Caco-2 (cell line): ENCODE measurements around the gene NFE2. TPM values are rescaled to one million over a fixed set of nuclear protein-coding genes. Genes with fewer than 3 reads are reported as not detected.
A peak's percentile ranks its signal among the peaks of the same experiment; 100 is the strongest.
"Not testable (repeated sequence)": the region's sequence is repeated elsewhere in the genome, so short reads cannot be mapped to it uniquely, and the experiment has no call there.

ENCODE experiments used
- BruUV-seq: library from RNA; stranded (reverse); fragments of 400-500 nt; replicated peaks from 2 replicates; lab custom pipeline; 2021; lab: Mats Ljungman, UMichigan
- CTCF ChIA-PET: fragments of 300-600 bp; sonication (Branson Sonifier 250); formaldehyde crosslinking; loops from one replicate; lab custom pipeline; 2022; ENCODE audit warnings: antibody characterized with exemption; lab: Charles Lee
- POLR2A ChIA-PET: fragments of 300-600 bp; sonication (Branson Sonifier 250); formaldehyde crosslinking; loops from one replicate; lab custom pipeline; 2022; ENCODE audit warnings: antibody characterized with exemption; lab: Charles Lee
- DNase-seq, 2 experiments: peaks; one replicate each; pipeline versions ENCODE4 v3.0.0 to v3.0.0-alpha.2; 2020 to 2022
- H3K27me3 ChIP-seq: replicated peaks from 2 replicates; pipeline ENCODE4 v1.6.0; 2011; ENCODE audit warnings: low read length; ENCODE audit not compliant: control insufficient read depth, insufficient read depth
- H3K36me3 ChIP-seq: 2 replicates; pipeline ENCODE4 v1.5.1; 2011; ENCODE audit warnings: low read length; ENCODE audit not compliant: control insufficient read depth, insufficient read depth
- H3K4me1 ChIP-seq: fragments of 250-450 bp; sonication (Bioruptor Pico); 2 replicates; pipeline ENCODE4 v1.5.1; 2020; ENCODE audit warnings: mild to moderate bottlenecking
- H3K4me3 ChIP-seq: 2 replicates; pipeline ENCODE4 v1.5.1; 2011; ENCODE audit warnings: low read depth, mild to moderate bottlenecking, control low read depth, low read length
- H3K9me3 ChIP-seq: fragments of 250-450 bp; sonication (Bioruptor Pico); 2 replicates; pipeline ENCODE4 v1.5.1; 2020; ENCODE audit warnings: mild to moderate bottlenecking, moderate library complexity
- H3K27ac Mint-ChIP-seq: one replicate; pipeline ENCODE4 v1.8.0; 2022; ENCODE audit warnings: mixed read lengths; ENCODE audit not compliant: unreplicated experiment
- H3K27me3 Mint-ChIP-seq: one replicate; pipeline ENCODE4 v1.8.0; 2022; ENCODE audit warnings: mixed read lengths; ENCODE audit not compliant: insufficient read depth, unreplicated experiment
- H3K36me3 Mint-ChIP-seq: one replicate; pipeline ENCODE4 v1.8.0; 2022; ENCODE audit warnings: mild to moderate bottlenecking, mixed read lengths; ENCODE audit not compliant: insufficient read depth, unreplicated experiment
- H3K4me1 Mint-ChIP-seq: one replicate; pipeline ENCODE4 v1.8.0; 2022; ENCODE audit warnings: low read depth, mixed read lengths; ENCODE audit not compliant: unreplicated experiment
- H3K4me3 Mint-ChIP-seq: one replicate; pipeline ENCODE4 v1.8.0; 2022; ENCODE audit warnings: mild to moderate bottlenecking, moderate library complexity, mixed read lengths; ENCODE audit not compliant: unreplicated experiment
- H3K9me3 Mint-ChIP-seq: one replicate; pipeline ENCODE4 v1.8.0; 2022; ENCODE audit warnings: mixed read lengths; ENCODE audit not compliant: unreplicated experiment
- intact Hi-C: fragments of 100-400 bp; cut with micrococcal nuclease; formaldehyde crosslinking; loops from one replicate; pipeline ENCODE4 v1.10.0; 2022; ENCODE audit not compliant: unreplicated experiment
- total RNA-seq: library from RNA; stranded (reverse); gene quantifications from 2 replicates; pipeline ENCODE4 v1.2.3, GENCODE V29; 2022
- TF ChIP-seq, protein P1 (sequence below), 2 experiments: fragments of 200-600 bp in 1 of 2; IDR thresholded peaks; 1 replicate in 1 of 2; 2 replicates in 1 of 2; pipeline versions ENCODE4 v1.5.1 to v1.8.0; 2011 to 2022; ENCODE audit warnings: antibody characterized with exemption in 1 of 2, control low read depth in 1 of 2, inconsistent platforms in 1 of 2, low read depth in 1 of 2, low read length in 1 of 2, mild to moderate bottlenecking in 1 of 2, moderate library complexity in 1 of 2; ENCODE audit not compliant: insufficient read depth in 1 of 2, severe bottlenecking in 1 of 2, unreplicated experiment in 1 of 2

The NFE2 gene
- total RNA-seq, 1 experiment from 2014 or later = 6.2 TPM

DNA sequence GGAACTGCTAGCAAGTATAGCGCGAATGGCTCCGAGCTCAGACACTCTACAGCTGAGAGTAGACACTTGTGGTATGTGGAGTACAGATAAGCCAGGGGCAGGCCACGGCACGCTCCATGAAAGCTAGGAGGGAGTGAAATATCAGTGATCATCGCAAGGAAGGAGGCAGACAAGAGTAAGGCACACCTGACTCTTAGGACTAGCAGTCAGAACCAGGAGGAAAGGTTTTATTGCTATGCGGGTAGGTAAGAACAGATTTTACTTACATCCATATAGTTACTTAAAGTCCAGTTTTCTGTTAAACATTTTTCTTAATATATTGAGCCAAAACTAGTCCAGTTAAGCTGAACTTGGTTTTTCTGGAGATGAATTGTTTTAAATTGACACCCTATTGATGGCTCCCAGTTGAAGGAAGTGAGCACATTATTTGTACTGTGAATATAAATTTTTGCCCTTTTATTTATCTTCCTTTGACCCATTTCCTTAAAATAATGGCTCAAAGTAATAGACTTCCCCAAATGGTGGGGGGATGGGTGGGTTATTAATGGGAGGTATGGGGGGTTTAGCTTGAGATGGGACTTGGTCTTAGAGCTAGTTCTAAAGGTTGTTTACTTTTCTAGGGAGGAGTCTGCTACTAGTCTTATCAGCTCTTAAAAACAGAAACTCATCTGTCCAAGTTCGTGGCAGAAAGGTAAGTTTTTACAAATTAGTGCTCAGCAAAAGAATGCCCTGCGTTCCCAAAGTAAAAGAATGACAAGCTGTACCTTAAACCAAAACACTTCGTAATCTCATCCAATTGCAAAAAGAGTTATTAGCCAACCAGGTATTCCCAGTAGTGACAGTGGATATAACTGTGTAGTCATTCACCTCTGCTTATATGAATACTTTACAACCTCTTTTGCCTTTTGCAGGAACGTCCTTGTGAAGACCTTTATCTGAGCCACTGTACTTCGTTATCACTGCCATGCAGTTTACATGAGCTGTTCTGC is 14.5 kb downstream of the NFE2 start:
- Histone ChIP-seq H3K36me3 (peaks cover 9% of the 10 kb centered on the region), H3K4me1 (peaks cover 38% of the 10 kb centered on the region), H3K27me3 (no peaks in the 10 kb centered on the region), H3K9me3 (no peaks in the 10 kb centered on the region), H3K4me3 (no peak overlapping the region)
- ChIA-PET POLR2A (interaction anchor here (0.6 to 1.7 kb wide), 7 partner anchors 14 to 55 kb away, joined by 3 to 15 read pairs (median 5); partner anchors contain the start of genes COPZ1 and NFE2), CTCF (interaction anchor here (0.6 to 3.0 kb wide), 4 partner anchors 35 to 116 kb away, joined by 3 to 21 read pairs (median 4); partner anchors contain the start of gene COPZ1)
- Mint-ChIP-seq H3K4me1 (peaks cover 19% of the 10 kb centered on the region), H3K9me3 (no peaks in the 10 kb centered on the region), H3K36me3 (peaks cover 9% of the 10 kb centered on the region), H3K4me3 (no peak overlapping the region), H3K27me3 (no peaks in the 10 kb centered on the region), H3K27ac (peak overlapping the region; percentile 80)
- BruUV-seq = no TSS peak
- DNase-seq = peak; percentile 36 to 67
- TF ChIP-seq, protein P1, sequence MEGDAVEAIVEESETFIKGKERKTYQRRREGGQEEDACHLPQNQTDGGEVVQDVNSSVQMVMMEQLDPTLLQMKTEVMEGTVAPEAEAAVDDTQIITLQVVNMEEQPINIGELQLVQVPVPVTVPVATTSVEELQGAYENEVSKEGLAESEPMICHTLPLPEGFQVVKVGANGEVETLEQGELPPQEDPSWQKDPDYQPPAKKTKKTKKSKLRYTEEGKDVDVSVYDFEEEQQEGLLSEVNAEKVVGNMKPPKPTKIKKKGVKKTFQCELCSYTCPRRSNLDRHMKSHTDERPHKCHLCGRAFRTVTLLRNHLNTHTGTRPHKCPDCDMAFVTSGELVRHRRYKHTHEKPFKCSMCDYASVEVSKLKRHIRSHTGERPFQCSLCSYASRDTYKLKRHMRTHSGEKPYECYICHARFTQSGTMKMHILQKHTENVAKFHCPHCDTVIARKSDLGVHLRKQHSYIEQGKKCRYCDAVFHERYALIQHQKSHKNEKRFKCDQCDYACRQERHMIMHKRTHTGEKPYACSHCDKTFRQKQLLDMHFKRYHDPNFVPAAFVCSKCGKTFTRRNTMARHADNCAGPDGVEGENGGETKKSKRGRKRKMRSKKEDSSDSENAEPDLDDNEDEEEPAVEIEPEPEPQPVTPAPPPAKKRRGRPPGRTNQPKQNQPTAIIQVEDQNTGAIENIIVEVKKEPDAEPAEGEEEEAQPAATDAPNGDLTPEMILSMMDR (IDR thresholded peaks at IDR 0.05; ENCODE audit: insufficient read depth in 1 of 2, low read depth in 1 of 2, low read length in 1 of 2, severe bottlenecking in 1 of 2, unreplicated experiment in 1 of 2) = no peak
- intact Hi-C loops = no loop called here

DNA sequence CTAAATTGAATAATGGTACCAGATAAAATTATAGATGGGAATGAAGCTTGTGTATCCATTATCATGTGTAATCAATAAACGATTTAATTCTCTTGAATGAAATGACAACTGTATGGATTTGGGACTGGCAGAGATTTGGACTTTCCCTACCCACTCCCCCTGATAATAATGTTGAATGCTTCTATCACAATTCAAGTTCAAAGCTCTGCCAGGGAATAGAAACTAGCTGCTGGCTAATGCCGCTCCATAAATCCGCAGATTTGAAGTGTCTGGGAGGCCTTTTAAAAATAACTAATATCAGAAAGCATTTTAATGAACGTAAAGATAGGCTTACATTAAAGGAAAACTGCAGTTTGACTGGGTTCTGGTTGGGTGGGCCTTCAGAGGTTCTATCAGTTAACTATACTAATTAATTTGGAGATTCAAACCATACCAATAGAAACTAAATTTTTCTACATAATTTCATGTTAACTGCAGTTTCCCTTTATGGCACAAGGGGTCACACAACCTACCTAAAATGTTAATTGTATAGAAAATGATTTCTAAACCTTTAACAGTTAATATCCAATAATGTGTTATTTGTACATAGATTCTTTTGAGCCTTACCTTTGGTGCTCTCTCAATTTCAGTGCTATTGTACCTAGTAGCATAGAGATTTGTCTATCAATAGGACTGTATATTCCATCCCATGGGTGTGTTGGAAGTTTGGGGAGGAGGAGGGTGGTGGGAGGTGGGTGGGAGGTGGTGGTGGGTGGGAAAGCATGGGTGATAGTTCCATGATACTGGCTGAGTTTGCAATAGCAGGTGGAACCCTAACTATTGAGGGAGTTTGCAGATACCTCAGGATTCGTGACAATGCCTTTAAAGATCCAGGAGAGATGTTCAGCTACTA is 15.4 kb downstream of the NFE2 start:
- Histone ChIP-seq H3K9me3 (no peaks in the 10 kb centered on the region), H3K27me3 (no peaks in the 10 kb centered on the region), H3K36me3 (peaks cover 9% of the 10 kb centered on the region), H3K4me1 (peaks cover 38% of the 10 kb centered on the region), H3K4me3 (no peak overlapping the region)
- no peaks in the 10 kb centered on the region for H3K9me3 Mint-ChIP-seq
- TF ChIP-seq, protein P1 (IDR thresholded peaks at IDR 0.05; ENCODE audit: insufficient read depth in 1 of 2, low read depth in 1 of 2, low read length in 1 of 2, severe bottlenecking in 1 of 2, unreplicated experiment in 1 of 2) = no peak
- no peaks in the 10 kb centered on the region for H3K27me3 Mint-ChIP-seq
- BruUV-seq = no TSS peak
- peaks cover 9% of the 10 kb centered on the region for H3K36me3 Mint-ChIP-seq
- H3K4me1 Mint-ChIP-seq = peaks cover 19% of the 10 kb centered on the region
- intact Hi-C loops = no loop called here
- no peak for DNase-seq
- ChIA-PET CTCF (interaction anchor here (3.0 kb wide), 1 partner anchor 40 kb away, joined by 21 read pairs; the partner anchor contains the start of gene COPZ1), POLR2A (interaction anchor here (0.6 kb wide), 1 partner anchor 39 kb away, joined by 5 read pairs; the partner anchor contains the start of gene COPZ1)
- peak overlapping the region; percentile 80 for H3K27ac Mint-ChIP-seq
- H3K4me3 Mint-ChIP-seq = no peak overlapping the region

DNA sequence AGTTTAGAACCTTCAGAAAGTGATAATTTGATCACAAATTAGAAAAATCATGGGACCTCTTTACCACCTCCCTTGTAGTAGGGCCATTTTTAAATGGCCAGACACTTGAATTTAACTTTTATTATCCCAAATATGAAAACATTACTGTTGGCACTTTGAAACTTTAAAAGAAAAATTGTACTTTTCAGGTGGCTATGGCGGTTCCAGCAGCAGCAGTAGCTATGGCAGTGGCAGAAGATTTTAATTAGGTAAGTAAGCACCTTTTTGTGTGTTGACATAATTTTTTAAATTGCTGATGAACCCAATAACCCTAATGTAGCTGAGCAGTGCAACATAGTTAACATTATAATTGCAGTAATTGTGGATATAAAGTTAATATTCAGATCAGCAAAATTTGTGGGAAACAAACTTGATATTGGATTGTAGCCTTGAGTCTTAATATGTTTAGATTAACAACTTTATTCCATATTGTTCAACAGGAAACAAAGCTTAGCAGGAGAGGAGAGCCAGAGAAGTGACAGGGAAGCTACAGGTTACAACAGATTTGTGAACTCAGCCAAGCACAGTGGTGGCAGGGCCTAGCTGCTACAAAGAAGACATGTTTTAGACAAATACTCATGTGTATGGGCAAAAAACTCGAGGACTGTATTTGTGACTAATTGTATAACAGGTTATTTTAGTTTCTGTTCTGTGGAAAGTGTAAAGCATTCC is 16.6 kb downstream of the NFE2 start:
- intact Hi-C loops, H3K27me3 ChIP-seq, H3K9me3 ChIP-seq, H3K4me3 Mint-ChIP-seq, BruUV-seq, H3K9me3 Mint-ChIP-seq, H3K36me3 ChIP-seq, H3K27ac Mint-ChIP-seq, DNase-seq, H3K36me3 Mint-ChIP-seq, H3K27me3 Mint-ChIP-seq: not testable (repeated sequence)
- Histone ChIP-seq H3K4me3 (peak overlapping the region; percentile 4; the same call in 1 of the 2 replicates), H3K4me1 (peaks cover 38% of the 10 kb centered on the region)
- ChIA-PET POLR2A (interaction anchor here (0.7 kb wide), 1 partner anchor 41 kb away, joined by 3 read pairs; the partner anchor contains the start of gene COPZ1), CTCF (interaction anchor here (1.3 to 3.0 kb wide), 2 partner anchors 41 kb away, joined by 3 to 21 read pairs; partner anchors contain the start of gene COPZ1)
- H3K4me1 Mint-ChIP-seq = peaks cover 19% of the 10 kb centered on the region
